ENCODE measurements around the gene RPL4. TPM values are rescaled to one million over a fixed set of nuclear protein-coding genes. Genes with fewer than 3 reads are reported as not detected.
"Not testable (repeated sequence)": the region's sequence is repeated elsewhere in the genome, so short reads cannot be mapped to it uniquely, and the experiment has no call there.

Gene RPL4
- 10,159 and 12,481 TPM in 2 replicates for polyA plus RNA-seq (2014; cell fraction: cytosol; rRNA removed)
- 4,750 and 5,158 TPM in 2 replicates for polyA plus RNA-seq (2014; cell fraction: nucleus; rRNA removed)

GRCh38 chr15:66504563-66505429 is at the start of gene RPL4, which contains the start of gene ZWILCH:
RPL4 (minus strand) TSS chr15:66504855; CDS start chr15:66504790, 65 bp downstream.
ZWILCH (plus strand) TSS chr15:66505326; CDS start chr15:66505339, 13 bp downstream.
- peak; percentile 86 for DNase-seq (ENCODE audit: low spot score)

- DNase-seq (ENCODE audit: low spot score) = no peak
These were observed 40.6 kb upstream of the RPL4 start for GRCh38 chr15:66545255-66545654.

- no peak for DNase-seq (ENCODE audit: low spot score)
These were observed 38.2 kb upstream of the RPL4 start for GRCh38 chr15:66542896-66543295.

- no peak for DNase-seq (ENCODE audit: low spot score)
These were observed 30.4 kb upstream of the RPL4 start for GRCh38 chr15:66535056-66535455.

- no peak for DNase-seq (ENCODE audit: low spot score)
These were observed 20.2 kb upstream of the RPL4 start for GRCh38 chr15:66524838-66525237.

GRCh38 chr15:66523926-66524325 is 19.3 kb upstream of the RPL4 start:
- DNase-seq (ENCODE audit: low spot score) = no peak

GRCh38 chr15:66515901-66516322 is 11.3 kb upstream of the RPL4 start:
- no peak for DNase-seq (ENCODE audit: low spot score)

- no peak for DNase-seq (ENCODE audit: low spot score)
These were observed 9.9 kb upstream of the RPL4 start for GRCh38 chr15:66514586-66514985.

GRCh38 chr15:66508293-66508883 is 3.7 kb upstream of the RPL4 start:
- no peak for DNase-seq (ENCODE audit: low spot score)

GRCh38 chr15:66505818-66506217 is 1.2 kb upstream of the RPL4 start:
- DNase-seq (ENCODE audit: low spot score) = no peak

- no peak for DNase-seq (ENCODE audit: low spot score)
These were observed 766 bp upstream of the RPL4 start for GRCh38 chr15:66505430-66505811.

- no peak for DNase-seq (ENCODE audit: low spot score)
These were observed 684 bp downstream of the RPL4 start for GRCh38 chr15:66503780-66504562.

- DNase-seq (ENCODE audit: low spot score) = not testable (repeated sequence)
These were observed 1.5 kb downstream of the RPL4 start for GRCh38 chr15:66503041-66503648.

GRCh38 chr15:66502491-66502890 is 2.2 kb downstream of the RPL4 start:
- no peak for DNase-seq (ENCODE audit: low spot score)

- not testable (repeated sequence) for DNase-seq (ENCODE audit: low spot score)
These were observed 4.3 kb downstream of the RPL4 start for GRCh38 chr15:66500346-66500745.

GRCh38 chr15:66498501-66499386 is 5.9 kb downstream of the RPL4 start:
- DNase-seq (ENCODE audit: low spot score) = no peak

GRCh38 chr15:66497502-66498455 is 6.9 kb downstream of the RPL4 start, which contains the start of gene SNAPC5:
SNAPC5 (minus strand) TSS chr15:66497762; CDS start chr15:66497731, 31 bp downstream.
- DNase-seq (ENCODE audit: low spot score) = peak; percentile 91

GRCh38 chr15:66496951-66497501 is 7.6 kb downstream of the RPL4 start:
- DNase-seq (ENCODE audit: low spot score) = no peak

GRCh38 chr15:66494262-66494661 is 10.4 kb downstream of the RPL4 start:
- no peak for DNase-seq (ENCODE audit: low spot score)
